ENCODE measurements around the gene HHIPL1. TPM values are rescaled to one million over a fixed set of nuclear protein-coding genes. Genes with fewer than 3 reads are reported as not detected.

The HHIPL1 gene
- total RNA-seq, 2 donors from 2014 or later, result 3.0 to 3.4 TPM

DNA sequence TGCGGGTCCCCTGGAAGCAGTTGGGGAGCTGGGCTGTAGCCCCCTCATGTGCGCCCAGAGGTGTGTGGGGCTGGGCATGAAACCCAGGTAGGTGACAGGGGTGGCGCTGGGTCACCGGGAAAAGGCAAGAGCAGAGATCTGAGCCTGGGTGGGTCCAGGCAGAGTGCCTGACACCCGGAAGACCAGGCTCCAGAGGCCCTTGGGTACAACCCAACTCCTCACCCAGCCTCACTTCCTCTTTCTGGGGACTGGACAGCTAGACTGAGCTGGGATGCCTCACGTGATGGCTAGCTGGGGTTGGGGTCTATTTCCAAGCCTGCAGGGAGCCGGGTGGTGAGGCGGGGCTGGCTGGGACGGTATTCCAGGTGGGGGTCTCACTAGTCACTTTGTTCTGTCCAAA lies 22.9 kb downstream of the HHIPL1 start:
- Histone ChIP-seq H3K4me3 (ENCODE audit: low read length) (no peak overlapping the region), H3K27ac (ENCODE audit: low read depth, low read length) (no peak overlapping the region), H3K4me1 (ENCODE audit: control insufficient read depth, insufficient read depth, low read length) (peaks cover 7% of the 10 kb centered on the region), H3K9ac (ENCODE audit: extremely low read depth, low read length, poor library complexity, severe bottlenecking) (no peak overlapping the region), H3K27me3 (ENCODE audit: control insufficient read depth, insufficient read depth, low read length, poor library complexity, severe bottlenecking) (no peaks in the 10 kb centered on the region), H3K36me3 (ENCODE audit: control insufficient read depth, insufficient read depth, low read length) (no peaks in the 10 kb centered on the region), H3K9me3 (ENCODE audit: control insufficient read depth, low read length) (no peaks in the 10 kb centered on the region)
- Mint-ChIP-seq H3K27ac (peak overlapping the region; percentile 61), H3K9me3 (no peaks in the 10 kb centered on the region), H3K4me3 (no peak overlapping the region), H3K27me3 (ENCODE audit: insufficient read depth) (no peaks in the 10 kb centered on the region), H3K4me1 (peaks cover 30% of the 10 kb centered on the region), H3K36me3 (ENCODE audit: low read depth) (no peaks in the 10 kb centered on the region)
- DNase-seq, result no peak
- TF ChIP-seq, protein P1, sequence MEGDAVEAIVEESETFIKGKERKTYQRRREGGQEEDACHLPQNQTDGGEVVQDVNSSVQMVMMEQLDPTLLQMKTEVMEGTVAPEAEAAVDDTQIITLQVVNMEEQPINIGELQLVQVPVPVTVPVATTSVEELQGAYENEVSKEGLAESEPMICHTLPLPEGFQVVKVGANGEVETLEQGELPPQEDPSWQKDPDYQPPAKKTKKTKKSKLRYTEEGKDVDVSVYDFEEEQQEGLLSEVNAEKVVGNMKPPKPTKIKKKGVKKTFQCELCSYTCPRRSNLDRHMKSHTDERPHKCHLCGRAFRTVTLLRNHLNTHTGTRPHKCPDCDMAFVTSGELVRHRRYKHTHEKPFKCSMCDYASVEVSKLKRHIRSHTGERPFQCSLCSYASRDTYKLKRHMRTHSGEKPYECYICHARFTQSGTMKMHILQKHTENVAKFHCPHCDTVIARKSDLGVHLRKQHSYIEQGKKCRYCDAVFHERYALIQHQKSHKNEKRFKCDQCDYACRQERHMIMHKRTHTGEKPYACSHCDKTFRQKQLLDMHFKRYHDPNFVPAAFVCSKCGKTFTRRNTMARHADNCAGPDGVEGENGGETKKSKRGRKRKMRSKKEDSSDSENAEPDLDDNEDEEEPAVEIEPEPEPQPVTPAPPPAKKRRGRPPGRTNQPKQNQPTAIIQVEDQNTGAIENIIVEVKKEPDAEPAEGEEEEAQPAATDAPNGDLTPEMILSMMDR (conservative IDR thresholded peaks at IDR 0.05), result no peak
- 90 to 96% methylated on average over 4 to 9 of the region's 9 CpGs for WGBS, 2 experiments (ENCODE audit: insufficient coverage in 1 of 2, insufficient read length in 1 of 2)

DNA sequence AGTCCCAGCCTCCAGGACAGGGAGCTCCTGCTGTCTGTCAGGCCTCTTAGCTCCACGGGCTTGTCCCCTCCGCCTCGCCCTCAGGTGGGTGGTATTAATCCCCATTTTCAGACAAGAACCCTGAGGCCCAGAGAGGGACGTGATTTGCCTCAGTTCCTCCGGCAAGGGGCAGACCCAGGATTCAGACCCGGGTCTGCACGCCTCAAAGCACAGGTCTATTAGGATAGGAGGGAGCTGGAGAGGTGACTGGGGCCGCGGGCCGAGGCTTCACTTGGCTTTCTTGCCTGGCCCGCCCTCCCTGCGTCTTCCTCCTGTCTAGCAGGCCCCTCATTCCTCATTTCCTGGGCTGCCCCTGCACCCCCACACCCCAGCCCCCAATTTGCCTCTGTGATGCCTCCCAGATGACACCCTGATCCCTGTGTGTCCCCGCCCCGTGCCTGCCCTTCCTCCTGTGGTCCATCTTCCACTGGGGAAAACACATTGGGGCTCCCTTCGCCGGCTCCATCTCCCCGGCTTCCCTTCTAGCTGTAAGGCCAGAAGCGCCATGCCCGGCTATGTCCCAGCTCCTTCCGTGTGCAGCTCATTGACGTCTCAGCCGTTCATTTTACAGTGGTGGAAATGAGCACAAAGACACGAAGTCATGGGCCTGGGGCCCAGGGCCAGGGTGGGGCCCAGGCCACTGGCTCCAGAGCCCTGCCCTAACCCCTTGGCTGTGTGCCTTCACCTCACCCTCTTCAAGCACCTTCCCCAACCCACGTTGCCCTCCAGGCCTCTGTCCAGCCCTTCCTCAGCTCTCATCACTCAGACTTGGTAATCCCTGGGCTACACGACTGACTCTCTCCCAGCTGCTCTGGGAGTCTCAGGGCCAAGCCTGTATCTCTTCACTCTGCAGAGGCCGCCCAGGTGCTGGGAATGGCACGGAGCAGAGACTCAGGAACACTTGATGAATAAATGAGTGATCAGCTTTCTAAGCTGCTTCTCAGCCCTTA lies 23.7 kb downstream of the HHIPL1 start:
- Histone ChIP-seq H3K4me1 (ENCODE audit: control insufficient read depth, insufficient read depth, low read length) (peaks cover 7% of the 10 kb centered on the region), H3K9me3 (ENCODE audit: control insufficient read depth, low read length) (no peaks in the 10 kb centered on the region), H3K9ac (ENCODE audit: extremely low read depth, low read length, poor library complexity, severe bottlenecking) (no peak overlapping the region), H3K4me3 (ENCODE audit: low read length) (no peak overlapping the region), H3K27ac (ENCODE audit: low read depth, low read length) (peak overlapping the region; percentile 24), H3K27me3 (ENCODE audit: control insufficient read depth, insufficient read depth, low read length, poor library complexity, severe bottlenecking) (no peaks in the 10 kb centered on the region), H3K36me3 (ENCODE audit: control insufficient read depth, insufficient read depth, low read length) (no peaks in the 10 kb centered on the region)
- TF ChIP-seq, protein P1 (conservative IDR thresholded peaks at IDR 0.05), result no peak
- Mint-ChIP-seq H3K27ac (no peak overlapping the region), H3K27me3 (ENCODE audit: insufficient read depth) (no peaks in the 10 kb centered on the region), H3K9me3 (no peaks in the 10 kb centered on the region), H3K4me3 (no peak overlapping the region), H3K36me3 (ENCODE audit: low read depth) (no peaks in the 10 kb centered on the region), H3K4me1 (peaks cover 29% of the 10 kb centered on the region)
- DNase-seq, result peak; percentile 50
- whole genome bisulfite sequencing, 2 experiments (ENCODE audit: insufficient coverage in 1 of 2, insufficient read length in 1 of 2), result 87 to 94% methylated on average over 19 to 27 of the region's 27 CpGs

DNA sequence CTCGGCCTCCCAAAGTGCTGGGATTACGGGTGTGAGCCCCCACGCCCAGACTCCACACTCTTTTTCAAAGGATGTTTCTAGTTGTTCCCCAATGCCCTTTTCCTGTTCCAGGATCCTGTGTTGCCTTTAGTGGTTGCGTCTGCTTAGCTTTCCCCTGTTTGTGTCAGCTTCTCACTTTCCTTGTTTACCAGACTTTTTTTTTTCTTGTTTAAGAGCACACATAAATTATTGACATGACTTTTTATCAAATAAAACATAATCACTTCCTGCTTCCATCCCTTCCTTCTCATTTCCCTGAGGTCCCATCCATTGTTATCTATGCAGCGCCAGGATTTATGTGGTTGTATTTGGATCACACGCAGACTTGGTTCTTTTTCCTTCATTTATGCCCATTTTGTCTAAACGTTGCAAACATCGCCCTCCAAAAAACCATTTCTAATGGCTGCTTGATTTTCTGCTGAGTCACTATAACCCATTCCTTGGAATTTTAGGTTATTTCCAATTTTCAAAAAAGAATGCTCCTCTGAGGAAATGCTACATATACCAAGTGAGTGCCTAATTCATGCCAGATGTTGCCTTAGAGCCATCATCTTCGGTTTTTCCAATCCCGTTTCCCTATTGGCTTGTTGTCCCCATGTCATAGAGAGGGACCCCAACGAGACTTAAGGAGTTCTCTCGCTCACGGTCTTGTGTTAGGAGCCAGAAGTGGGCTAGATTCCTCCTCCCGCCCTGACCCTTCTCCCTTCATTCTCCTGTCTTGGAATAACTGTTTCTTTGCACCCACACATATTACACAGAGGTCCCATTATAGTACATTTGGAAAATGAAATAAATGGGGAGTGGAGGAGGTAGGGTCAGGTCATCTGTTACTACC lies 25.7 kb downstream of the HHIPL1 start:
- H3K9me3 Mint-ChIP-seq, result no peaks in the 10 kb centered on the region
- no peaks in the 10 kb centered on the region for H3K27me3 Mint-ChIP-seq (ENCODE audit: insufficient read depth)
- H3K4me3 ChIP-seq (ENCODE audit: low read length), result no peak overlapping the region
- TF ChIP-seq, protein P1 (conservative IDR thresholded peaks at IDR 0.05), result no peak
- 85 to 87% methylated on average over 10 to 14 of the region's 14 CpGs for WGBS, 2 experiments (ENCODE audit: insufficient coverage in 1 of 2, insufficient read length in 1 of 2)
- H3K4me3 Mint-ChIP-seq, result no peak overlapping the region
- H3K4me1 ChIP-seq (ENCODE audit: control insufficient read depth, insufficient read depth, low read length), result peaks cover 7% of the 10 kb centered on the region
- peaks cover 21% of the 10 kb centered on the region for H3K4me1 Mint-ChIP-seq
- no peaks in the 10 kb centered on the region for H3K27me3 ChIP-seq (ENCODE audit: control insufficient read depth, insufficient read depth, low read length, poor library complexity, severe bottlenecking)
- DNase-seq, result no peak
- H3K36me3 ChIP-seq (ENCODE audit: control insufficient read depth, insufficient read depth, low read length), result no peaks in the 10 kb centered on the region
- no peaks in the 10 kb centered on the region for H3K9me3 ChIP-seq (ENCODE audit: control insufficient read depth, low read length)
- peak overlapping the region; percentile 98 for H3K27ac ChIP-seq (ENCODE audit: low read depth, low read length)
- H3K27ac Mint-ChIP-seq, result peak overlapping the region; percentile 84
- no peaks in the 10 kb centered on the region for H3K36me3 Mint-ChIP-seq (ENCODE audit: low read depth)
- no peak overlapping the region for H3K9ac ChIP-seq (ENCODE audit: extremely low read depth, low read length, poor library complexity, severe bottlenecking)
